Sciatic nerve (tissue), 2 donors: ENCODE results near the gene FUOM. TPM values are rescaled to one million over a fixed set of nuclear protein-coding genes. Genes with fewer than 3 reads are reported as not detected.
"Not testable (repeated sequence)": the region's sequence is repeated elsewhere in the genome, so short reads cannot be mapped to it uniquely, and the experiment has no call there.

ENCODE experiments used
- ATAC-seq: fragments of 200-7000 bp; cut with Tn5 transposase; one replicate; pipeline ENCODE4 v1.9.1; 2020; ENCODE audit warnings: mild to moderate bottlenecking, moderate library complexity
- DNase-seq: peaks from one replicate; pipeline ENCODE4 v3.0.0-alpha.2; 2020; ENCODE audit warnings: low spot score
- intact Hi-C: fragments of 100-400 bp; cut with DNase I; formaldehyde crosslinking; loops from one replicate; pipeline ENCODE4 v1.14.2; 2022
- total RNA-seq: library from RNA; stranded (reverse); fragmentation: NEBNext Ultra II Directional; extraction: Animal tissue kit (Norgen Biotek cat#: 25700); gene quantifications from one replicate; pipeline ENCODE4 v1.2.1, GENCODE V29; 2021
- donor health status: DM: no; HTN: no; CAD: no.
- donor health status: DM: no; HTN: no; CAD: no.

The FUOM gene
- total RNA-seq, 1 donor from 2014 or later: 35.2 TPM

GRCh38 chr10:133324857-133325260, 33.0 kb downstream of the FUOM start:
- intact Hi-C loops: loop anchor here (10.0 kb wide), 1 partner anchor 200 kb away; the partner anchor contains the start of gene CYP2E1
- DNase-seq (peak; percentile 53), ATAC-seq (peak; percentile 7)

- intact Hi-C loops: loop anchor here (10.0 kb wide), 1 partner anchor 201 kb away; the partner anchor contains the start of gene CYP2E1
- ATAC-seq: peak; percentile 79
- peak; percentile 70 for DNase-seq
Measured at GRCh38 chr10:133324198-133324792, 33.5 kb downstream of the FUOM start.

GRCh38 chr10:133322064-133322709, 35.6 kb downstream of the FUOM start:
- DNase-seq, ATAC-seq: not testable (repeated sequence)
- intact Hi-C loops: loop anchor here (10.0 kb wide), 1 partner anchor 203 kb away; the partner anchor contains the start of gene CYP2E1

- not testable (repeated sequence) for ATAC-seq, DNase-seq
- intact Hi-C loops: loop anchor here (10.0 kb wide), 1 partner anchor 204 kb away; the partner anchor contains the start of gene CYP2E1
Measured at GRCh38 chr10:133320852-133321422, 36.9 kb downstream of the FUOM start.

GRCh38 chr10:133318494-133319127, 39.2 kb downstream of the FUOM start:
- ATAC-seq: peak; percentile 75
- intact Hi-C loops: no loop called here
- DNase-seq: peak; percentile 77

GRCh38 chr10:133316732-133317131, 41.1 kb downstream of the FUOM start:
- no peak for DNase-seq
- intact Hi-C loops: no loop called here
- no peak for ATAC-seq

GRCh38 chr10:133316266-133316665, 41.6 kb downstream of the FUOM start:
- DNase-seq (no peak), ATAC-seq (no peak)
- intact Hi-C loops: no loop called here

GRCh38 chr10:133315847-133316246, 42.0 kb downstream of the FUOM start:
- ATAC-seq (no peak), DNase-seq (no peak)
- intact Hi-C loops: no loop called here

GRCh38 chr10:133314911-133315310, 42.9 kb downstream of the FUOM start:
- no peak for ATAC-seq
- intact Hi-C loops: no loop called here
- no peak for DNase-seq

GRCh38 chr10:133313192-133313591, 44.6 kb downstream of the FUOM start:
- ATAC-seq (no peak), DNase-seq (no peak)
- intact Hi-C loops: no loop called here

GRCh38 chr10:133312769-133313145, 45.1 kb downstream of the FUOM start:
- intact Hi-C loops: no loop called here
- no peak for ATAC-seq
- no peak for DNase-seq

GRCh38 chr10:133312016-133312768, 45.6 kb downstream of the FUOM start:
- intact Hi-C loops: no loop called here
- DNase-seq (no peak), ATAC-seq (no peak)

GRCh38 chr10:133311570-133311969, 46.2 kb downstream of the FUOM start:
- intact Hi-C loops: no loop called here
- ATAC-seq (no peak), DNase-seq (no peak)

GRCh38 chr10:133310789-133311188, 47.0 kb downstream of the FUOM start:
- no peak for ATAC-seq
- intact Hi-C loops: no loop called here
- DNase-seq: no peak

GRCh38 chr10:133310399-133310755, 47.4 kb downstream of the FUOM start:
- no peak for ATAC-seq
- intact Hi-C loops: no loop called here
- DNase-seq: no peak

- peak; percentile 78 for DNase-seq
- intact Hi-C loops: no loop called here
- no peak for ATAC-seq
Measured at GRCh38 chr10:133309720-133310398, 48.0 kb downstream of the FUOM start.

- ATAC-seq: peak; percentile 95
- DNase-seq: peak; percentile 96
- intact Hi-C loops: no loop called here
Measured at GRCh38 chr10:133309100-133309719, 48.6 kb downstream of the FUOM start.

- peak; percentile 93 for DNase-seq
- intact Hi-C loops: no loop called here
- ATAC-seq: peak; percentile 81
Measured at GRCh38 chr10:133308421-133309099, 49.3 kb downstream of the FUOM start, which contains the start of the genes TUBGCP2 and ZNF511. Gene TUBGCP2, minus strand, starts transcription at chr10:133308872. Its CDS starts 5,931 bp downstream, at chr10:133302941. Gene ZNF511, plus strand, starts transcription at chr10:133308914. Its CDS starts 30 bp downstream, at chr10:133308944.
